HG03575 (cell line): ENCODE measurements around the gene AP5S1.
"Not testable (repeated sequence)": the region's sequence is repeated elsewhere in the genome, so short reads cannot be mapped to it uniquely, and the experiment has no call there.

Experiments
- ATAC-seq: cut with Tn5 transposase; IDR thresholded peaks from one replicate; pipeline ENCODE4 v1.9.1; 2021; ENCODE audit not compliant: unreplicated experiment, insufficient number of reproducible peaks, low FRiP score; ENCODE audit errors: extremely low read depth

Gene AP5S1

DNA sequence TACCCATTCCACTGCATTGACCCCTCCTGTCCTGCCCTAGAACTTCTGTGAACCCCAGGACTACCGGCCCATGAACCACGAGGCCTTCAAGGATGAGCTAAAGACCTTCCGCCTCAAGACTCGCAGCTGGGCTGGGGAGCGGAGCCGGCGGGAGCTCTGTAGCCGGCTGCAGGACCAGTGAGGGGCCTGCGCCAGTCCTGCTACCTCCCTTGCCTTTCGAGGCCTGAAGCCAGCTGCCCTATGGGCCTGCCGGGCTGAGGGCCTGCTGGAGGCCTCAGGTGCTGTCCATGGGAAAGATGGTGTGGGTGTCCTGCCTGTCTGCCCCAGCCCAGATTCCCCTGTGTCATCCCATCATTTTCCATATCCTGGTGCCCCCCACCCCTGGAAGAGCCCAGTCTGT lies 15.6 kb upstream of the AP5S1 start:
- ATAC-seq = no peak

DNA sequence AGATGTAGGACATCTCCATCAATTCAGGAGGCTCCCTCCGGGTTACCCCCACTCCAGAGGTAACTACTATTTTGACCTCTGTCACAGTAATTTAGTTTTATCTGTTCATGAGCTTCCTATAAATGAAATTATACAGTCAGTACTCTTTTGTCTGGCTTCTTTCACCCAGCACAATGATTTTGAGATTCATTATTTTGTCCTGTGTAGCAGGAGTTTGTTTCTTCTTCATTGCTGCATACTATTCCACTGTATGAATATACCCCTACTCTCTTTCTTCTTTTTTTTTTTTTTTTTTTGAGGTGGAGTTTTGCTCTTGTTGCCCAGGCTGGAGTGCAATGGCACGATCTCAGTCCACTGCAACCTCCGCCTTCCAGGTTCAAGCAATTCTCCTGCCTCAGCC lies 11.8 kb upstream of the AP5S1 start:
- no peak for ATAC-seq

DNA sequence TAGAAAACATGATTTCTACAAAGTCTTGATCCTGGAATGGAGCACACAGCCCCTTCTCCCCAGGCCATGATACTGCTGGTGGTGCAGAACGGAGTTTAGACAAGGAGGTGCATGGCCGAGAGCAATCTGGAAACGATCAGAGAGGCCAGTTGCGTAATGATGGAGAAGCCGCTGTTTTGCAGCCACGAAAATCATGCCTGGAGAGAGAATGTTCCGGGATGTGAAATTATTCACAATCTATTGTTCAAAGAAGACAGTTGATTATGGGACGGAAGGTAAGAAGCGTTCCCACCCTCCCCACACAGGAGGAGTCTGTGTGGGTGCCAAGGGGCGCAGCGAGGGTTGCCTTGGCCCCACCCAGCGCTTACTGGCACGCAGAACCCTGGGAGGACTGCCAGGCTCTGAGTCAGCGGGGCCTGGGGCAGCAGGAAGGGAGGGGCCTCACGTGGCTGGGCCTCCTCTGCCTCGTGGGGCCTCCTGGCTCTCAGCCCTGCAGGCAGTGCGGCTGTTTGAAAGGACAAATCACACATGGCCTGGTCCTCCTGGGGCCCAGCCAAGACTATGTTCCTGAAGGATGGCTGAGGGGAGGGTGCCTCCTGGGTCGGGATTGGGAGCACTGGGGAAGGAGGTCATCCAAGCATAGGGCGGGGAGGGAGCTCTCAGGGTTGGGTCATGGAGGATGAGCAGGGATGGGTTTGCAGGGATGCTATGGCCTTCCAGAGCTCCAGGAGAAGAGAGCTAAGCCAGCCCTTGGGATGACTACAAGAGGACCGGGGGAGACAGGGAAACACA lies 8.7 kb upstream of the AP5S1 start:
- ATAC-seq = no peak

DNA sequence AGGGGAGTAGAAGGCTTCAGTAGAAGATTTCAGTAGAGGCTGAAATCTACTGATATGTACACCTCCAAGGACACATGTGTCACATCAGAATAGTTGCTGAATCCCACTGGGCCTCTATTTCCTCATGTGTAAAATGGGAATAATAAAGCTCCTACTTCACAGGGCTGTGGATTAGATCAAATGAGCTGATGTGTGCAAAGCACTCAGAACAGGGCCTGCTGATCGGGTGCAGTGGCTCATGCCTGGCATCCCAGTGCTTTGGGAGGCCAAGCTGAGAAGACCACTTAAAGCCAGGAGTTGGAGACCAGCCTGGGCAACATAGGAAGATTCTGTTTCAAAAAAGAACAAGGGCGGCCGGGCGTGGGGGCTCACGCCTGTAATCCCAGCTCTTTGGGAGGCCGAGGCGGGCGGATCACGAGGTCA lies 8.1 kb upstream of the AP5S1 start:
- no peak for ATAC-seq

- no peak for ATAC-seq
Measured at GRCh38 chr20:3812975-3813847, 7.1 kb upstream of the AP5S1 start.

GRCh38 chr20:3813848-3814581 lies 6.3 kb upstream of the AP5S1 start:
- ATAC-seq = no peak

- no peak for ATAC-seq
Measured at GRCh38 chr20:3814928-3815495, 5.3 kb upstream of the AP5S1 start.

DNA sequence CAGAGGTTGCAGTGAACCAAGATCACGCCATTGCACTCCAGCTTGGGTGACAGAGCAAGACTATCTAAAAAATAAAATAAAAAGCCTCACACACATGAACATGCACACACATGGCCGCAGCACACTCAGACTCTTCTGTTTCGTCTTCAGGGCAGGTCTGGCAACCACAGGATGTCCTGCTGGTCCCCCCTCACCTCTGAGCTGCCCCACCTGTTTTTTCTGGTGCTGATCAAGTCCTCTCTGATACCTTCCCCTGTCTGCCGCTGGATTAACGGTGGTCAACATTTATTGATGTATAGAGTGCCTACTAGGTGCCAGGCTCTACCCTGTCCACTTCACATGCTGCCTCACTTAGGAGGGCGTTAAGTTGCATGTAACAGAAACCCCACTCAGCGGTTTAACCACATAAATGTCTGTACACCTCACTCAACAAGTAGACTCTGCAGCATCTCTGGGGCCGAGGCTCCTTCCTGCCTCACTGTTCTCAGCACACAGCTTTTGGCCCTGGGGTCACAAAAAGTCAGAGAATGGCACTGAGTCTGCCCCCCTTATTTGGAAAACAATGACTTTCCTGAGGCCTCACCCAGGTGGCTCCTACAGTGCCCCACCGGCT lies 4.5 kb upstream of the AP5S1 start:
- no peak for ATAC-seq

DNA sequence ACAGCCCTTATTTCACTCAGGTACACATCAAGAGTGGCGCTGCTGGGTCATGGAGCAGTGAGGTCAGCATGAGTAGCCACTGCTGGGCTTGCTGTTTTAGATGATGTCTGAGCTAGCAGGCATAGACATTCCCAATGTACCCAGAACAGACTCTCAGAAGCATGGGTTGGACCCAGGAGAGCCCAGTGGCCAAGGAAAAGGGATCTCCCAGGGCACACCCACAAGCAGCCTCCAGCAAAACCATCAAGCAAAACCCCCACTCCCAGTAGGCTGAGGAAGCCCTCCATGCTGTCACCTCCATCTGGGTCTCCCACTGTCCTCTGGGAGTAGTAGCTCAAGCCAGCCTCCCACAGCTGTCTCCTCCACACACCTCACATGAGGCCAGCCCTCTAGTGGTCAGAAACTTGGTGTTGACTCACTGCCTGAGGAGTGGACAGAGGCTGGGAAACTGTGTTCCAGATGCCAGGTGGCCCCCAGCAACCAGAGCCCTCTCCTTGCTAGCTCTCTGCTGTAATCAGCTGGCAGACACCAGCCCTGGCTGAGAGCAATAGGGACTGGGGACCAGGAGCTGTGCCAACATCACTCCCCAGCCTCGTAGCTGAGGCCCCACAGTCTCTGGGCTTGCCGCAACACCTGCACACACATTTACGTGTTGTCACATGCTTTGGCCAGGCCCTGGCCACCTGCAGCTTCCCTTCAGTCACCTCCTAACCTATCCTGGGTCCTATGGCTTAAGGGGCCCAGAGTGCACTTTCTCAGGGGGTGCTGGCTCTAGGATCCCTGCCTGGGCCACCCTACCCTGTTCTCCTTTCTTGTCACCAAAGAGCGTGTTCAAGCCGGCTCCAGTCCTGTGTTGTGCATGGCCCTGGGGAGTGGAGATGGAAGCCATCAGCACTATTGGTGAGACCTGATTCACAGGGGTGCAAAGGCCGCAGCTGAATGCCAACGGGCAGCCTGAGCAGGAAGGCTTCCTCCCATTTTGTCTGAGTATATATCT lies 1.9 kb upstream of the AP5S1 start:
- ATAC-seq = no peak

GRCh38 chr20:3819411-3820047 lies 818 bp upstream of the AP5S1 start:
- no peak for ATAC-seq

- no peak for ATAC-seq
Measured at GRCh38 chr20:3820901-3821727, 767 bp downstream of the AP5S1 start.

DNA sequence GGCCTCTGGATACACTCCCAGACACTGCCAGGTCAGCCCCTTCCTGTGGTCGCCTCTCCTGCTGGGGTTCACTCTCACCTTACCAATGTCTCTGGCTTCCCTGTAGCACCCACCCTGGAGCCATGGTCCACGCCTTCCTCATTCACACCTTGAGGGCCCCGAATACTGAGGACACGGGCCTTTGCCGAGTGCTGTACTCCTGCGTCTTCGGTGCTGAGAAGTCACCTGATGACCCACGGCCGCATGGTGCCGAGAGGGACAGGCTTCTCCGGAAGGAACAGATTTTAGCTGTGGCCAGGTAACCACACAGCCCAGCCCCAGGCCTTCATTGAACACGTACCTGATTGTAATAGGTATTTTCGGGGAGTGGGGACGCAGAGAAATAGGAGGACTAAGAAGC lies 1.6 kb downstream of the AP5S1 start:
- no peak for ATAC-seq

- no peak for ATAC-seq
Measured at GRCh38 chr20:3823881-3824280, 3.5 kb downstream of the AP5S1 start.

DNA sequence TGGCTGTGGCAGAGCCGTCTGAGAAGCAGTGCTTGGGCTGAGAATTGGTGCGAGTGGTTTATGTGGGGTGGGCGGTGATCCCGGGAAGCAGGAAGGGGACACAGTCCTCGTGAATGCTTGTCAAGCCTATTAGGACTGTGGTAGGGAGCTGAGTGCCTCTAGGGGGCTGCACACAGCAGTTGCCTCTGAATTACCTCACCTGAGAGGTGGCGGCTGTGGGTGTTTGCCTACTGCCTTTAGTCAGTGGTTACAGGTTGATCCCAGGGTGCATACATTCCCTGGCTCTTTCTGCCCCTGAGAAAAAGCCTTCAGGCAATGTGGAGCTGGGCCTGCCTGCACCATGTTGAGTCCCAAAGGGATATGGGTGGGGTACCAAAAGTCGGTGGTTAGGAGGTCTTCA lies 5.2 kb downstream of the AP5S1 start:
- ATAC-seq = no peak

DNA sequence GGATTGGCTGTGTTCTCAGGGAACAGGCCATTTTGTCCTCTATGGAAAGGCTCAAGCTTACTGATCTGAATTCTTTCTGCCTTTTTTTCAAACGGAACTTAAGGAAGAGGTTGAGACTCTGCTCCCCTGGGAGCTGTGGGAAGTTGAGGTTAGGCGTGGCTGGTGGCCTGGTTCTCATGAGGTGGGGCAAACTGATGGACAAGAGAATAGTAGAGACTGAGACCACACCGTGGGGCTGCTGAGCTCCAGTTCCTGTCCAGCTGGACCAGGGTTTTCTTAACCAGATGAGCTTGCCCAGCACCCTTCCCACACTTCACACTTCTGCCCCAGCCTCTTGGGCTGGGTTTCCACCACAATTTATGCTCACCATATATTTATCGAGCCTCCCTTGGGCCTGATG lies 6.1 kb downstream of the AP5S1 start:
- ATAC-seq = no peak

DNA sequence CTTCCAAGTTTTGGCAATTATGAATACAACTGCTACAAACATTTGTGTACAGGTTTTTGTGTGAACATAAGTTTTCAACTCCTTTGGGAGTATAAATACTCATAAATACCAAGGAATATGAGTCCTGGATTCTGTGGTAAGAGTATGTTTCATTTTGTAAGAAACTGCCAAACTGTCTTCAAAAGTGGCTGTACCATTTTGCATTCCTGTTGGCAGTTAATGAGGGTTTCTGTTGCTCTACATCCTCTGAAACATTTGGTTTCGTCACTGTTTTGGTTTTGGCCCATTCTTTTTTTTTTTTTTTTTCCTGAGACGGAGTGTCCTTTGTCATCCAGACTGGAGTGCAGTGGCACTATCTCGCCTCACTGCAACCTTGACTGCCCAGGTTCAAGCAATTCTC lies 8.5 kb downstream of the AP5S1 start:
- no peak for ATAC-seq

DNA sequence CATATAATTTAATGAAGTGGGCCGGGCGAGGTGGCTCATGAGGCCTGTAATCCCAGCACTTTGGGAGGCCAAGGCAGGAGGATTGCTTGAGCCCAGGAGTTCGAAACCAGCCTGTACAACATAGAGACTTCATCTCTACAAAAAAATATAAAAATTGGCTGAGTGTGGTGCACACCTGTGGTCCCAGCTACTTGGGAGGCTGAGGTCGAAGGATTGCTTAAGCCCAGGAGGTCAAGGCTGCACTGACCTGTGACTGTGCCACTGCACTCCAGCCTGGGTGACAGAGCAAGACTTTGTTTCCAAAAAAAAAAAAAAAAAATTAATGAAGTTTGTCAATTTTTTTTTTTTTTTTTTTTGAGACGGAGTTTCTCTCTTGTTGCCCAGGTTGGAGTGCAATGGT lies 9.5 kb downstream of the AP5S1 start:
- not testable (repeated sequence) for ATAC-seq
